GM23338 (cell line): ENCODE measurements around the gene ZFP36. TPM values are rescaled to one million over a fixed set of nuclear protein-coding genes. Genes with fewer than 3 reads are reported as not detected.

Experiments used
- EZH2phosphoT487 ChIP-seq: fragments of 200-600 bp; sonication (generic); IDR thresholded peaks from one replicate; pipeline ENCODE4 v1.8.1; 2018; ENCODE audit warnings: antibody characterized with exemption; ENCODE audit not compliant: unreplicated experiment
- JUNB ChIP-seq: IDR thresholded peaks from one replicate; pipeline ENCODE4 v1.6.1; 2016; ENCODE audit warnings: antibody characterized with exemption; ENCODE audit not compliant: unreplicated experiment
- REST ChIP-seq: IDR thresholded peaks from one replicate; pipeline ENCODE4 v1.6.1; 2018; ENCODE audit warnings: antibody characterized with exemption; ENCODE audit not compliant: unreplicated experiment
- ZNF462 ChIP-seq: fragments of 250-450 bp; sonication (Bioruptor Pico); IDR thresholded peaks from 2 replicates; pipeline ENCODE4 v1.5.0; 2020; ENCODE audit warnings: mild to moderate bottlenecking, moderate library complexity
- polyA plus RNA-seq: library from polyadenylated mRNA; unstranded; fragments of >200 nt; fragmentation: Nextera tagmentation; extraction: Ambion mirVana; gene quantifications from 2 replicates; pipeline ENCODE4 v1.2.1, GENCODE V29; 2016
- total RNA-seq: library from RNA; depleted of rRNA; stranded (reverse); fragments of >200 nt; shearing (Covaris generic); gene quantifications from 2 replicates; pipeline ENCODE4 v1.2.3, GENCODE V29; 2014

Gene ZFP36
- total and polyA plus RNA-seq, 2 experiments from 2014 or later: 9.5 to 27.5 TPM

- TF ChIP-seq REST: no peak
- no peak for TF ChIP-seq EZH2phosphoT487
- TF ChIP-seq JUNB: no peak
- TF ChIP-seq ZNF462 (CRISPR knock-in tag): no peak
Observed at GRCh38 chr19:39427707-39428106, 21.1 kb downstream of the ZFP36 start (continued).
